ENCODE measurements around the gene PIP5K1B. TPM values are rescaled to one million over a fixed set of nuclear protein-coding genes. Genes with fewer than 3 reads are reported as not detected.

Gene PIP5K1B
- total and polyA plus RNA-seq, 12 donors, result 2.1 to 24.0 (median 9.7) TPM

DNA sequence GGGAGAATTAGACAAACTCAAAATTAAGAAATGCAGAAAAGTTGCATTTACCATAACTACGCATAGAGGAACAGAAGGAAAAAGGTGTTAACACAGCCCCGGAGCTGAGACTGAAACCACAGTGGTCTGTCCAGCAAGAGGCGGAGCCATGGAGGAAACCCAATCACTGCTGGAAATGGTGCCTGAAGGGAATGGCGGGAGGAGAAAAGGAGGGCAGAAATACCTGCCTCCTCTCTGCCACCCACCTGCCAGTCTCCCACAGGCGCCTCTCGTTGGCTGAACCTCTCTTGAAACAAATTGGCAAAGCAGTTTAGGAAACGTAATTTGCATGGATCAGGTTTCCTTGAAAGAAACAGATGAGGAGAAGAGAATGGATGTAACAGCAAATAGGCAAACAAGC lies 318.6 kb downstream of the PIP5K1B start:
- DNase-seq, result no peak
- Histone ChIP-seq H3K27ac (no peak overlapping the region), H3K4me1 (replicated peaks in 1 of 2) (peaks cover 0 to 5% of the 10 kb centered on the region in 2 donors), H3K27me3 (no peaks in the 10 kb centered on the region), H3K36me3 (replicated peaks in 1 of 2) (no peaks in the 10 kb centered on the region), H3K4me3 (no peak overlapping the region), H3K9me3 (replicated peaks in 1 of 3) (no peaks in the 10 kb centered on the region)
- TF ChIP-seq, protein P1, sequence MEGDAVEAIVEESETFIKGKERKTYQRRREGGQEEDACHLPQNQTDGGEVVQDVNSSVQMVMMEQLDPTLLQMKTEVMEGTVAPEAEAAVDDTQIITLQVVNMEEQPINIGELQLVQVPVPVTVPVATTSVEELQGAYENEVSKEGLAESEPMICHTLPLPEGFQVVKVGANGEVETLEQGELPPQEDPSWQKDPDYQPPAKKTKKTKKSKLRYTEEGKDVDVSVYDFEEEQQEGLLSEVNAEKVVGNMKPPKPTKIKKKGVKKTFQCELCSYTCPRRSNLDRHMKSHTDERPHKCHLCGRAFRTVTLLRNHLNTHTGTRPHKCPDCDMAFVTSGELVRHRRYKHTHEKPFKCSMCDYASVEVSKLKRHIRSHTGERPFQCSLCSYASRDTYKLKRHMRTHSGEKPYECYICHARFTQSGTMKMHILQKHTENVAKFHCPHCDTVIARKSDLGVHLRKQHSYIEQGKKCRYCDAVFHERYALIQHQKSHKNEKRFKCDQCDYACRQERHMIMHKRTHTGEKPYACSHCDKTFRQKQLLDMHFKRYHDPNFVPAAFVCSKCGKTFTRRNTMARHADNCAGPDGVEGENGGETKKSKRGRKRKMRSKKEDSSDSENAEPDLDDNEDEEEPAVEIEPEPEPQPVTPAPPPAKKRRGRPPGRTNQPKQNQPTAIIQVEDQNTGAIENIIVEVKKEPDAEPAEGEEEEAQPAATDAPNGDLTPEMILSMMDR (IDR thresholded peaks at IDR 0.05), result no peak
- TF ChIP-seq POLR2A (IDR thresholded peaks at IDR 0.05), result no peak
- 65 to 72% (median 70%) methylated on average over 7 of the region's 7 CpGs for WGBS, 4 donors
- intact Hi-C loops (cut with DNase I), result loop anchor here in 1 of 2 donors (10.0 kb wide), 1 partner anchor 439 kb away; no protein-coding TSS in a partner anchor

DNA sequence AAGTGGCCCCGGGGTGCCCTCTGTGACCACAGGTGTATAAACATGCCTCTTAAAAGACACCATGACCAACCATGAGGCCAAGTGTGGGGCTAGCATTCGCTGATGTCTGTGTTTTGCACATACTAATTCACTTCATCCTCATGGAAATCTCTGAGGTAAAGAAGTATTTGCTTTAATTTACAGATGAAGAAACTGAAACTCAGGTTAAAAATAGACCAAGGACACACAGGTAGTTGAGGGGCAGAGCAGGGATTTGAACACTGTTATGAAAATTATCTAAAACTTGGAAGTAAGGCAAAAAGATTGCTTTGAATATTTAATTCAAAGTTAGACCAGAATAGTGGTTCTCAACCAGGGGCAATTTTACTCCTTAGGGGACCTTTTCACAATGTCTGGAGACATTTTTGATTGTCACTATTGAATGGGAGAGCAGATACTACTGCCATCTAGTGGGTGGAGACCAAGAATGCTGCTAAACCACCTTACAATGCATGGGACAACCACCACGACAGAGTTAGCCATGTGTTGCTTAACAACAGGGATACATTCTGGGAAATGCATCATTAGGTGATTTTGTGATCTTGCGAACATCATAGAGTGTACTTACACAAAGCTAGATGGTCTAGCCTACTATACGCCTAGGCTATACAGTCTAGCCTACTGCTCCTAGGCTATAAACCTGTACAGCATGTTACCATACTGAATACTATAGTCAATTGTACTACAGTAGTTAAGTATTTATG lies 322.5 kb downstream of the PIP5K1B start:
- H3K9me3 ChIP-seq (replicated peaks in 1 of 3), result no peaks in the 10 kb centered on the region
- peaks cover 0 to 5% of the 10 kb centered on the region in 2 donors for H3K4me1 ChIP-seq (replicated peaks in 1 of 2)
- WGBS, 4 donors, result 46 to 56% (median 50%) methylated on average over 5 of the region's 5 CpGs
- no peak for TF ChIP-seq POLR2A (IDR thresholded peaks at IDR 0.05)
- TF ChIP-seq, protein P1 (IDR thresholded peaks at IDR 0.05), result peak; percentile 58 to 76 (median 64)
- DNase-seq, result peak in 5 of 7 donors; percentile 30 to 65 (median 41)
- no peaks in the 10 kb centered on the region for H3K36me3 ChIP-seq (replicated peaks in 1 of 2)
- intact Hi-C loops (cut with DNase I), result loop anchor here in 1 of 2 donors (10.0 kb wide), 1 partner anchor 443 kb away; no protein-coding TSS in a partner anchor
- no peak overlapping the region for H3K27ac ChIP-seq
- H3K4me3 ChIP-seq, result no peak overlapping the region
- no peaks in the 10 kb centered on the region for H3K27me3 ChIP-seq

DNA sequence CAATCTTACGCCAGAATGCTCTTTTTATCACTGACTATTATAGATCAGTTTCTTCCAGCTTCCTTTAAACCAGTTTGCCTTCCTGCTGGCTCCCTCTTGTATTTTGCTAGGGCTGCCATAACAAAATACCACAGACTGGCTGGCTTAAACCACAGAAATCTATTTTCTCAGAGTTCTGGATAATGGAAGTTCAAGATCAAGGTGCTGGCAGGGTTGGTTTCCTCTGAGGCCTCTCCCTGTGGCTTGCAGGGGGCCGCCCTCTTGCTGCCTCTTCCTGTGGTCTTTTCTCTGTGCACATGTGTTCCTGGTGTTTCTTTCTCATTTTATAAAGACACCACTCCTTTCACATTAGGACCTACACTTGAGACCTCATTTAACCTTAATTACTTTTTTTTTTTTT lies 323.7 kb downstream of the PIP5K1B start:
- no peak for DNase-seq
- intact Hi-C loops (cut with DNase I), result loop anchor here in 1 of 2 donors (10.0 kb wide), 1 partner anchor 444 kb away; no protein-coding TSS in a partner anchor
- 90 to 92% (median 91%) methylated on average over 2 of the region's 2 CpGs for WGBS, 4 donors

DNA sequence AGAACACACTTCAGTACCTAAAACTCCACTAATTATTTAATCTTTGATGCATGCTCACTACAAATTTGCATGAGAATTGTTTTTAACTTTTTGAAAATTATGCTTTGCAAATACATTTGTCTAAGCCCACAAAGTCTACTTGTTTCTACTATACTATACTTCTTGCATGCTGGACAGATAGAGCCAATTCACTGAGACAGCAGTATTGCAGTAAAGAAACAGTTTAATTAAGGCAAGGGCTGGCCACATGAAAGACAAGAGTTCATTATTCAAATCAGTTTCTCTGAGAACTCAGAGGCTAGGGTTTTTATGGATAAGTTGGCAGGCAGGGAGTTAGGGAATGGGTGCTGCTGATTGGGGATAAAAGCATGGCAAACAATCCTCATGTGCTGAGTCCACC lies 324.5 kb downstream of the PIP5K1B start:
- intact Hi-C loops (cut with DNase I), result loop anchor here in 1 of 2 donors (10.0 kb wide), 1 partner anchor 445 kb away; no protein-coding TSS in a partner anchor
- TF ChIP-seq, protein P1 (IDR thresholded peaks at IDR 0.05), result no peak
- TF ChIP-seq POLR2A (IDR thresholded peaks at IDR 0.05), result no peak

More for the DNA sequence above, 323.7 kb downstream of the PIP5K1B start:
- no peaks in the 10 kb centered on the region for H3K27me3 ChIP-seq
- H3K27ac ChIP-seq, result no peak overlapping the region
- no peaks in the 10 kb centered on the region for H3K9me3 ChIP-seq (replicated peaks in 1 of 3)
- TF ChIP-seq, protein P1 (IDR thresholded peaks at IDR 0.05), result no peak
- no peak for TF ChIP-seq POLR2A (IDR thresholded peaks at IDR 0.05)
- H3K4me3 ChIP-seq, result no peak overlapping the region
- no peaks in the 10 kb centered on the region for H3K36me3 ChIP-seq (replicated peaks in 1 of 2)
- H3K4me1 ChIP-seq (replicated peaks in 1 of 2), result peaks cover 0 to 5% of the 10 kb centered on the region in 2 donors

More for the DNA sequence above, 324.5 kb downstream of the PIP5K1B start:
- peaks cover 0 to 5% of the 10 kb centered on the region in 2 donors for H3K4me1 ChIP-seq (replicated peaks in 1 of 2)
- no peak overlapping the region for H3K27ac ChIP-seq
- no peak for DNase-seq
- H3K4me3 ChIP-seq, result no peak overlapping the region
- no peaks in the 10 kb centered on the region for H3K36me3 ChIP-seq (replicated peaks in 1 of 2)
- H3K27me3 ChIP-seq, result no peaks in the 10 kb centered on the region
- no peaks in the 10 kb centered on the region for H3K9me3 ChIP-seq (replicated peaks in 1 of 3)
